ENCODE results near the gene INPP5E.
"Not testable (repeated sequence)": the region's sequence is repeated elsewhere in the genome, so short reads cannot be mapped to it uniquely, and the experiment has no call there.

The INPP5E gene

GRCh38 chr9:136425367-136425766, 14.3 kb downstream of the INPP5E start:
- DNase-seq: peak; percentile 24

DNA sequence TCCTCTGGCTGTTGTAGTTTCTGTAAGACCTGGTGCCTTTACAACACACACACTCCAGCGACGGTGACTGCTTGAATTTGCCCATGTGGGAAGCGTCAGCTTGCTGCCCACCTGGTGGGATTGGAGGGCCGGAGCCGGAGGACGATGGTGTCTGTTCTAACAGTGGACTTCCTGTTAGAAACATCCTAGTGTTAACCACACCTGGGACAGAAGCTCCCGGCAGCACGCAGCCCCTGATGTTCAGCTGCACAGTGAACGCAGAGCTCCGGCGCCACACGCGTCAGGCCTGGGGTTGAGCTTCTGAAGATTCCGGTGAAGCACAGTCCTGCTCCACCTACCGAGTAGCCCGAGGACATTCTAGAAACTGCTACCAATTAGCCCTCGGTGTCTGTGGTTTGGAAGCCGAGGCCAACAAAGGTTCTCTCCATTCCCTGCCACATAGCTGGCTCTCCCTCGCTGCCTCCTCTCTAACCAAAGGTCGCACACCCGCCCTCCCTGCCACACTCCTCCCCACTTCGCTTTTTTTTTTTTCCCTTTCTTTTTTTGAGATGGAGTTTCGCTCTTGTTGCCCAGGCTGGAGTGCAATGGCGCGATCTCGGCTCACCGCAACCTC, 14.8 kb downstream of the INPP5E start:
- no peak for DNase-seq

DNA sequence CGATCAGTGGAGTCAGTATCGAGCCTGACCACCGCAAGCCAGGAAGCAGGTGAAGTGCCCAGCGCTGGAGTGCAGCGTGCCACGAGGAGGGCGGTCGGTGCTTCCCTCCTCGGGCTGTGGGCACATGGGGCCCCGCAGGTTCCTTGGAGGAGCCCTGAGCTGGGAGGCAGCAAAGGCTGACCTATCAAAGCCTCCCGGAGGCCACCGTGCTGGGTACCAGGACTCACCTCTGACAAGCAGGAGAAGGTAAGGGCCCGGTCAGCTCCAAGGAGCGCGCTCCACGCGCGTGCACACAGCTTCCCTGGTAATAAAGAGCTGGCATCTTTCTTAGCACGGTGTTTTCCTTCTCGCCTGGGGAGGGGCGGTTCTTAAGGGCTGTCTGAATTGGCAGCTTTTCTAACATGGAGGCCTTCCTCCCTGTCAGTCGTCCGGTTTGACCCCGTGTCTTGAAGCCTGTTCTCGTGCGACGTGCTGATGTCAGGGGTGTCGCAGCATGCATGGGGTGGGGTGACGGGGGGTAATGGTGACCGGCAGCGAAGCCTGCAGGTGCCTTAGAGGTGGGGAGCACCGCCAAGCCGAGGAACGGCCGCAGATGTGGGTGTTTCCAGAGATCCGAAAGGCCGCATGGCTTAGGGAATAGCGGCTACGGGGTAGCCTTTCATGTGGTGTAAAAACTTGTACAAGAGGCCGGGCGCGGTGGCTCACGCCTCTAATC, 16.1 kb downstream of the INPP5E start:
- no peak for DNase-seq

DNA sequence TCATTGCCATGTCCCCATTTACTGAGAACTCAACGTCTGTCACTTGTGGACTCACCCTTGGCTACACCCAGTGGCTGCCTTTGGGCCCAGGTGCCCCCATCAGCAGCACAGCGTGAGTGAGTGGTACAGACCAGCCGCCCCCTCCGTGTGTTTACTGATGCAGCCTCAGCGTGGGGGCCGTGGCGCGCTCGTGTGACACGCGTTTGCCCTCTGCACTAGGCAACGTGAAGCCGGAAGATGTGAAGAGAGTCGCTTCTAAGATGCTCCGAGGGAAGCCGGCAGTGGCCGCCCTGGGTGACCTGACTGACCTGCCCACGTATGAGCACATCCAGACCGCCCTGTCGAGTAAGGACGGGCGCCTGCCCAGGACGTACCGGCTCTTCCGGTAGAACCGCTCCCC, 16.8 kb downstream of the INPP5E start:
- DNase-seq: no peak

GRCh38 chr9:136421791-136422190, 17.9 kb downstream of the INPP5E start:
- no peak for DNase-seq

DNA sequence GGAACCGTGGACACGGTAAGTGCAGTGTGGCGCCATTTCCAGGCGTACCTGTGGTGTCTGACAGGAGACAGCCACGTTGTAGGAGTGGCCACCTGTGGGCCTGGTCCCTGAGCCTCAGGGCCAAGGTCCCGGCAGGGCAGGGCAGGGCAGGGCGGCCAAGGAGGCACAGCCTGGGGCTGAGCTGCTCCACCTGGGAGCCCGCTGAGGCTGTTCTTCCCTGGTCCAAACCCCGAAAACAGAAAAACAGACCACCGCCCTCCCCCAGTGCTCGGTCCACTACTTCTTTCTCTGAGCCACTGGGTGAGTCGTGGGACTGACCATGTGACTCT, 20.6 kb downstream of the INPP5E start:
- DNase-seq: no peak

DNA sequence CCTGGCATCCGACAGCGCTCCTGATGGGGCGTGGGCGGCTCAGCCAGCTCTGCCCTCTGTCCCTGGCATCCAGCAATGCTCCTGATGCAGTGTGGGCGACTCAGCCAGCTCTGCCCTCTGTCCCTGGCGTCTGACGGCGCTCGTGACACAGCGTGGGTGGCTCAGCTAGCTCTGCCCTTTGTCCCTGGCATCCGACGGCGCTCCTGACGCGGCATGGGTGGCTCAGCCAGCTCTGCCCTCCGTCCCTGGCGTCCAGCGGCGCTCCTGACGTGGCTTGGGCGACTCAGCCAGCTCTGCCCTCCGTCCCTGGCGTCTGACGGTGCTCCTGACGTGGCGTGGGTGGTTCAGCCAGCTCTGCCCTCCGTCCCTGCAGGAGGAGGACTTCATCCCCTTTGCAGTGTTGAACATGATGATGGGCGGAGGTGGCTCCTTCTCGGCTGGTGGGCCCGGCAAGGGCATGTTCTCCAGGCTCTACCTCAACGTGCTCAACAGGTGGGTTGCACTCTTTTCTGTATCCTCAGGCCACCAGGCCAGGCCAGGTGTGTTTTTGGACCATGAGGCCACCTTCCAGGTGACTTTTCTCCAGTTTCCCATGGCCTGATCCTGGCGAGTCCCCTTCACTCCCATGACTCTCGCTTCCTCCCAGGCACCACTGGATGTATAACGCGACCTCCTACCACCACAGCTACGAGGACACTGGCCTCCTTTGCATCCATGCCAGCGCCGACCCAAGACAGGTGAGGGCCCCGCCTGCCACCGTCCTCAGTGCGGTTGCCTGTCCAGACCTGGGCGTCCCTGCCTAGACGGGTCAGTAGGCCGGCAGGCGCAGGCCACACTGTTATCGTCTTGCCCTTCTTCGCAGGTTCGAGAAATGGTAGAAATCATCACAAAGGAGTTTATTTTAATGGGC, 21.2 kb downstream of the INPP5E start:
- no peak for DNase-seq

DNA sequence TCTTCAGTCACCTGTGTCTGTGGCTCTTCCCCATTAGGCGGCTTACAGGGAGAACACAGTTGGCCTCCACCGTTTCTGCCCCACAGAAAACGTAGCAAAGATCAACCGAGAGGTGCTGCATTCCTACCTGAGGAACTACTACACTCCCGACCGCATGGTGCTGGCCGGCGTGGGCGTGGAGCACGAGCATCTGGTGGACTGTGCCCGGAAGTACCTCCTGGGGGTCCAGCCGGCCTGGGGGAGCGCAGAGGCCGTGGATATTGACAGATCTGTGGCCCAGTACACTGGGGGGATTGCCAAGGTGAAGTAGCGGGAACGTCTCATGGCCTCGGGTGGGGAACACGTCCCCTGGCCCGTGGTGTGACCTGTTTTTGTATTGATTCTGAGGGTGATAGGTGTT, 22.7 kb downstream of the INPP5E start:
- no peak for DNase-seq

GRCh38 chr9:136416427-136416826, 23.2 kb downstream of the INPP5E start:
- DNase-seq: no peak

DNA sequence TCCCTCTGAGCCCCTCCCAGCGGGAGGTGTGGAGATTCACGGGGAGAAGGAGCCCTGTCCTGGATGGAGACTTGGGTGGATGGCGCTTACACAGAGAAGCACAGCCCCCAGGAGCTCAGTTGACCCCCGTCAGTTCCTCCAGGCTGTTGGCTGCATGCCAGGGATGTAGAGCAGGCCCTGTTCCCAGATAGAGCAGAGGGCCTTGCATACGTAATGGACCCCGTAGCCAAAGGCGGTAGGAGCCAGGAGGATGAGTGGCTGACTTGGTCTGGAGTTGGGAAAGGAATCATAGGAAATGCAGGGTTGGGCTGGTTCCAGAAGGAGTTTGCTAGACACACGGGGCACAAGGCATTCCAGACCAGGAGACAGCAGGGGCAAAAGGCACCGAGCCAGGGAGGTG, 26.7 kb downstream of the INPP5E start:
- no peak for DNase-seq

GRCh38 chr9:136411378-136411777, 28.3 kb downstream of the INPP5E start:
- DNase-seq: no peak

GRCh38 chr9:136410500-136411287, 29.0 kb downstream of the INPP5E start, which contains the start of the genes ENTR1 and PMPCA:
Gene ENTR1 (minus strand): TSS chr9:136410614. CDS start chr9:136410397, 217 bp downstream.
Gene PMPCA (plus strand): TSS chr9:136410658. CDS start chr9:136410669, 11 bp downstream.
- peak; percentile 95 for DNase-seq

- peak; percentile 40 for DNase-seq
Observed at GRCh38 chr9:136409557-136410455, 29.8 kb downstream of the INPP5E start.

DNA sequence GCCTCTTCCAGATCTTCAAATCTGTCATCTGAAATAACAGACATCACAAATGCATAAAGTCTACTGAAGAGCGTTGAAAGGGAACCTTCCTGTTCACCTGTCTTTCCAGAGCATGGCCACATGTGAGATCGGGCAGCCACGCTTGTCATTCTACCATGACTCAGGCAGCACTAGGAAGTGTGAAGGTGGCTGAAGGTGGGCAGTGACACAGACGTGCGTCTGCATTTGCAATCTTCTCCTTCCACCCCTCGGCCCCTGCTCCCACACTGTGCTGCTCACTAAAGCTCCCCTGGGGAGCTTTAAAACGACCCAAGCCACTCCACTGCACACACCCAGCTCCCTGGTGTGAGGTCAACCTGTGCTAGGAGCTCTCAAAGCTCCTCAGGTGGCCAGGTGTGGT, 31.7 kb downstream of the INPP5E start:
- DNase-seq: no peak

DNA sequence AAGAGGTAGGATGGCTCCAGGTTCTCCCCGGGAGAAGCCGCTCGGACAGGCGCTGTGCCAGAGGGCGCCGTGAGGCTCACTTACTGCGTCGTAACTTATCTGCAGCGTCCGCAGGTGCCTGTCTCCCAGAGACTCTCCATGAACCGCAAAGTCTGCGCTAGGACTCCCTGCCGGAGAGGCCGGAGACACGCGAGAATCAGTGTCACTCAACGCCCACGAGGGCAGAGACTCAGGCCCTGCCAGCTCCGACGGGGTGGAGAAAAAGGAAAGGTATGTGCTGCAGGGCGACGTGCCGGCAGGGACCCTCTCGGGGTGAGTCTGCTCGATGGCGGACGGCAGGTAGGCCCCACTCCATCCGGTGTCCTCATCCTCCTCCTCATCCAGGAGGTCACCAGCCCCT, 32.6 kb downstream of the INPP5E start:
- DNase-seq: not testable (repeated sequence)

- DNase-seq: not testable (repeated sequence)
Observed at GRCh38 chr9:136405904-136406303, 33.7 kb downstream of the INPP5E start.

DNA sequence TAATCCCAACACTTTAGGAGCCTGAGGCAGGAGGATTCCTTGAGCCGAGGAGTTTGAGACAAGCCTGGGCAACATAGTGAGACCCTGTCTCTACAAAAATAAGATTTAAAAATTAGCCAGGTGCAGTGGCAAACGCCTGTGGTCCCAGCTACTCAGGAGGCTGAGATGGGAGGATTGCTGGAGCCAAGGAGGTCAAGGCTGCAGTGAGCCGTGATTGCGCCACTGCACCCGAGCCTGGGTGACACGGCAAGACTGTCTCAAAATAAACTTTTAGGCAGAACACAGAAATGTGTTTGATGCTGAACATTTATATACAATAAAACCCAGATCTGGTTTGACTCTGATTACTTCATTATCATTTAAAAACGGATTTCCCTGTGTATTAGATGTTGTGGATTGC, 34.2 kb downstream of the INPP5E start:
- DNase-seq: no peak

DNA sequence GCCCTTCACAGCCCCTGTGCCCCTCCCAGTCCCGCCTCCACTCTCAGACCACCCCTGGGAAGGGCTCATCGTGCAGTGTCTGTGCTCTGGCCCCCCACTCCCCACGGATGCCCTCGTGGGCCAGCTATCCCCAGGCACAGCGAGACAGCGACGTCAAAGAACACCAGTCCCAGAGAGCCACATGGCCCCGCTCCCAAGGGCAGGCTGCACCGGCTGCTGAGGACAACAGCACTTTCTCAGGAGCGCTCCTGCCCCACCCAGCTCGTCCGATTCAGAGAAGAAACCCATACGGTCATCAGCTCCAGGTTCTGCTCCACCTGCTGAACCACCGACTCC, 34.9 kb downstream of the INPP5E start:
- DNase-seq: no peak

DNA sequence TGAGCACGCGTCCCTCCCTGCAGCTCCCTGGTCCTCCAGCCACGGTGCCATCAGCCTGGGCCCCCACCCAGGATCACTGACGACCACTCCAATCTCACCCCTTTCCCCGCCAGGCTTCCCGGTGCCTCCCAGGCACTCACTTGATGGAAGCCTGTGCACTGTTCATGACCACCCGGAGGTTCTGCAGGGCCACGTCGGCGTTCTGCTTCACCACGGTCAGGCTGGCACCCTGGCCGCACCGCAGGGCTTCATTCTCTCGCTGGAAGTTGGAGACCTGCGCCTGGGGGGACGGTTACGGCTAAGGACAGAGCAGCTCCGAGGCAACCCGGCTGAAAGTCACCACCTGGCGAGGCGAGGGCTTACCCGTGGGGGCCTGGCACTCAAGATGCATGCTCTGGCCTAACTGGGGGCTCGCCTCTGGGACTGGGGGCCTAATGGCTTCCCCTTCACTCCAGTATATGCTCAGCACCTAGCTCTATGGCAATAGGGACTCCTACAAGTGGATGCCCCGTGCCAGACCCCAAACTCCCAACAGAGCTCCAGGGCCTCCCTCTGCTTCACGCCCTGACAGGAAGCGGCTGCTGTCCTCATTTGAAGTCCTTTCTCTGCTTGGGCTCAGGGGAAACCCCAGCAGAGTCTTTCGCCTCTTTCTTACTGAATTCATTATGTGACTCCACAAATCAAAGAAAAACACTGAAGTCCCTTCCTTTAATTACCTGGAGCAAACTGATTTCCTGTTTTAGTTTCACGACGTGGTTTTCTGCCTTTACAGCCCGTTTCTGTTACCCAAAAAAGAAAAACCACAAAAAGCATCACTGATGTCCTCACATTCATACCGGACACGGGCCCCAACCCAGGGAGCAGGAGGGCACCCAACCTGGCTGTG, 35.5 kb downstream of the INPP5E start:
- DNase-seq: peak; percentile 54

- DNase-seq: peak; percentile 80
Observed at GRCh38 chr9:136403538-136403914, 36.1 kb downstream of the INPP5E start.

DNA sequence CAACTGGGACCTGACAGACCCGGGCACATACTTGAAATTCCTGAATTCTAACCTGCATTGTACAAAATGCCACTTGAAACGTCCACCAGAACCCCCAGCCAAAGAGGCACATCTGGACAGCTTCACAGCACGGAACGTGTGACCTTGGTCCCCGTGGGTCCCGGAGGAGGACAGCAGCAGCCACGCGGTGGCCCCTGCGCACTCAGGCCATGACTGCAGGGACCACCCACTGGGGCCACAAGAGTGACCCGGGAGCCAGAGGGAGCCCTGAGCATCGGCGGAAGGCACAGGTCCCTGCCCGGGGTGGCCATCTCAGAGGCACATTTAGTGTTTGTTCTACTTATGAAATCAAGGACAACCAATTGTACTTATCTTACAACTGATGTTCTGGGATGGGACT, 37.6 kb downstream of the INPP5E start:
- no peak for DNase-seq
